ENCODE measurements around the gene NDUFB5. TPM values are rescaled to one million over a fixed set of nuclear protein-coding genes. Genes with fewer than 3 reads are reported as not detected.

The NDUFB5 gene
- polyA plus RNA-seq, 5 donors: 126 to 180 (median 149) TPM

DNA sequence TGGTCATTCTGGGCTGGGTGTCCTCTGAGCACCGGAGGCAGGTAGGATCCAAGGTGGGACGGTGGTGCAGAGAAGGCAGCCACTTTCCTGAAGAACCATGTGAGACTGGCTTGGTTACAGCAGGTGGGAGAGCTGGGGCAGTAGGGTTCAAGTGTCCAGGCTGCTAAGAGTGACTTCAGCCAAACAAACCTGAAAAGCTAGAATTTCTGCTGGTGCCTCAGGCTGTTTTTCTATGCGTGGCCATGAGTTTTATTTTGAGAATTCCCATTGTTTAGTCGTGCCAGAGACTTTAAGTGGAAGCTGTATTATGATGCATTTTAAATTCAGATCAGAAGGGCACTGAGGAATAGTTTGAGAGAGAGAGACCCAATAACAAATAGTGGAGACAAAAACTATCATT lies 68.3 kb downstream of the NDUFB5 start:
- no peak for DNase-seq

DNA sequence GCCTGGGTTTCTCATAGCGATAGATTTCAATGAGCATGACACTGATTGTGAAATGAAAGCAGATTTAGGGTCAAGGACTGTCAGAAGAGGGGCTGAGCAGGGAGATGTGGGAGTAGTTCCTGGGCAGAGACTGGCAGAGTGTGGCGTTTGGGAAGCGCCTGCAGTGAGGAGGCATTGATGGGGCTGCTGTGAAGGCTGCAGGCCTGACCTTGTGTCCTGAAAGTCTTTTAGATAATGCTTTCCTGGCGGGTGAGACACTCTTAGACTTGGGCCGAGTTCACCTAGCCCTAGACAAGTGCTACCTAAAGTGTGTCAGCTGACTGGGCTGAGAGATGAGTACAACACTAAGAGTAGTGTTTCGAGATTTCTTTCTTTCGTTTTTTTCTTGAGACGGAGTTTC lies 68.9 kb downstream of the NDUFB5 start:
- DNase-seq: no peak

DNA sequence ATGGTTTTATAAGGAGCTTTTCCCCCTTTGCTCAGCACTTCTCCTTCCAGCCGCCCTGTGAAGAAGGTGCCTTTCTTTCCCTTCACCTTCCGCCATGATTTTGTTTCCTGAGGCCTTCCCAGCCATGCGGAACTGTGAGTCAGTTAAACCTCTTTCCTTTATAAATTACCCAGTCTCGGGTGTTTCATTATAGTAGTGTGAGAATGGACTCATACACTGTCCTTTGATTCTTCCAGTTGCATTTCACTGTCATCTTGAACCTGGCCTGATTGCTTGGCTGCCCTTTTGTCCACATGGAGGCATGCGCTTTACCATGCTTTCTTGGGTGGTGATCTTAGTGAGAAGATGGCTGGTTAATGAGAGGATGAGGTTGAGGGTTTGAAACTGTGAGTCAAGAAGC lies 71.5 kb downstream of the NDUFB5 start:
- no peak for DNase-seq

Other genes starting within 250 kb of the NDUFB5 start
- 10 to 100 TPM; 33.8 to 54.4 (median 43.9) TPM for gene GNB4, start 153.3 kb upstream of the NDUFB5 start, polyA plus RNA-seq (ENCODE audit: insufficient read depth in 1 of 5, insufficient read length in 5 of 5, low replicate concordance in 1 of 5)
- gene ACTL6A, start 41.9 kb upstream of the NDUFB5 start, polyA plus RNA-seq (ENCODE audit: insufficient read depth in 1 of 5, insufficient read length in 5 of 5, low replicate concordance in 1 of 5): 100 to 1,000 TPM in 3 of 5 donors, 10 to 100 TPM in 2; 93.8 to 132 (median 101) TPM
- gene MRPL47, start 156 bp upstream of the NDUFB5 start, polyA plus RNA-seq (ENCODE audit: insufficient read depth in 1 of 5, insufficient read length in 5 of 5, low replicate concordance in 1 of 5): 10 to 100 TPM; 41.1 to 62.8 (median 50.3) TPM
- 10 to 100 TPM; 14.5 to 27.6 (median 23.3) TPM for gene USP13, start 48.2 kb downstream of the NDUFB5 start, polyA plus RNA-seq (ENCODE audit: insufficient read depth in 1 of 5, insufficient read length in 5 of 5, low replicate concordance in 1 of 5)